Head of caudate nucleus (tissue), 42 donors: Measurements from ENCODE around the gene PHGDH.

Experiments used
- DNase-seq, 42 donors: peaks; one replicate each; pipeline versions ENCODE4 v3.0.0 to v3.0.0-alpha.2; 2020 to 2021; ENCODE audit warnings: mixed read lengths in 7 of 42
- intact Hi-C: fragments of 100-400 bp; cut with DNase I; formaldehyde crosslinking; loops from one replicate; pipeline ENCODE4 v1.15.0; 2022

The PHGDH gene

DNA sequence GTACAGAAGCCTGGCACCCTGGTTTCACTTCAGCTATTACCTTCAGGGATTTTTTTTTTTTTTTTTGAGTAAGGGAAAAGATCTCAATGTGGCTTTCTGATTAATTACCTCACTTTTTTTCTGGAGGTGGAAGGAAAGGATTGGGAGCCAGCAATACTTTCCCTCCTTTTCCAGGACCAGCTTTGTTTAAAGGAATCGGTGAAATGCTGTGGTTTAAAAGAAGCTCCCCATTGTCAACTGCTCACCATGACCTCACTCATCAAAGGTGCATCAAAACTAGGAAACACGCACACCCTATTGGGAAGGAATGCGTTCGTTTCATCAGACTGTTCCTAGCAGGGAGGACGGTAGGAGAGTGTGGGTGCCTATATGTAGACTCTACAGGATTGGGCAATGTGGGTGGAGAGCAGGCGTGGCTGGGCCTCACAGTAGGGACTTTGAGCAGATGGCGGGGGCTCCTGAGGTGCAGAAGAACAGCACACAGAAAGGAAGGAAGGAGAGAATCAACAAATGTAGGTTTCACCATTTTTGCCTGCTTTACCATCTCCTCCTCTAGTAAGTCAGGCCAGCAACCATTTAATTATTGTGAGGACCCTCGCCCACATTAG, 13.0 kb downstream of the PHGDH start:
- DNase-seq: no peak
- intact Hi-C loops: no loop called here

DNA sequence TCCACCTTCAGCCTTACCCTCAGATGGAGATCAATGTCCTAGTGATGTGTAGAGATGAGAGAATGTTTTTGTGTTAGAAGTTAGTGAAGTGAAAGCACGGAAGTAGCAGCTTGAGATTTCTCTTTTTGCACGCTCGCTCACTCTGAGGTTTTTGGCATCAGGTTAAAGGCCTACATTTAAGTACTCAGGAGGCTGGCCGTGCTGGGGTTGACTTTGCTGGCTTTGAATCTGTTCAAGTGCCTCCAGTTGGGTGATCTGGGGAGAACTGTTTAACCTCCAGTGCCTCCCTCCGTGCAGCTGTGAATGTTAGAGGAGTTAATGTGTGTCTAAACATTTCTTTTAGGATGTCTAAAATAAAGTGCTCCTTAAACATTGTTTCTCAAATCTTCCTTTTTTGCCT, 13.9 kb downstream of the PHGDH start:
- no peak for DNase-seq
- intact Hi-C loops: no loop called here

DNA sequence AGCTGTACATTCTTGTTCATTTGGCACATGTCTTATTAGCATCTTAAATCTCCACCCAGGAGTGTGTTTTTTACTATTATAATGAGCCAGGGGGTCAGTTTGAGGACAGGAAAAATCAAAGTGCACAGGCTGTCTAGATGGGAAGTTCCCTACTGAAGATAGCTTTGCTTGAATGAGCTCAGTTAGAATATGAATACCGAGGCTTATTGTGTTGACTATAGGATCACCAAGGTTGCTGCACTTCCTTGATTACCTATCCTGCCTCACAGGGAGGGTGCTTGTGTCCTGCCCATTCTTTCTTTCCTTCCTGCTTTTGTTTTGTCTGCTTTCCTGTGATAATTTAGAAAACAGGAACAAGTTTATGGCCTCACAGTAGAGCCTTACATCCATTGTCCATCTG, 16.3 kb downstream of the PHGDH start:
- intact Hi-C loops: no loop called here
- no peak for DNase-seq

DNA sequence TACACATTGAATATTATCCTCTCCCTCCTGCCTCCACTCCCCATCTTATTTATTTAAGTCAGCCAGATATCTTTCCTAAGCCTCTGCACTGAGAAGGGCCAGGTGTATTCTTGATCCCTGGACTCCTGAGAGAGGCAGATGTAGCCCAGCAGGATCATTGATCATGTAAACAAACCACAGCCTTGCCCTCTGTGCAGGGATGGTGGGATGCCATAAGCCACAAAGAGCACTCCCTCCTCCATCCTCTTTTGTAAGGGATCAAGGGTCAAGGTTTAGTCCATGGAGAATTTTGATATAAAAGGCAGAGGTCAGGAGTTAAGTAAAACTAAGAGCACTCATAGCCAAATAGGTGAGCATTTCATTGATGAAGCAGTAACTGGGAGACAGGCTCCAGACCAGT, 17.3 kb downstream of the PHGDH start:
- intact Hi-C loops: no loop called here
- DNase-seq: no peak

DNA sequence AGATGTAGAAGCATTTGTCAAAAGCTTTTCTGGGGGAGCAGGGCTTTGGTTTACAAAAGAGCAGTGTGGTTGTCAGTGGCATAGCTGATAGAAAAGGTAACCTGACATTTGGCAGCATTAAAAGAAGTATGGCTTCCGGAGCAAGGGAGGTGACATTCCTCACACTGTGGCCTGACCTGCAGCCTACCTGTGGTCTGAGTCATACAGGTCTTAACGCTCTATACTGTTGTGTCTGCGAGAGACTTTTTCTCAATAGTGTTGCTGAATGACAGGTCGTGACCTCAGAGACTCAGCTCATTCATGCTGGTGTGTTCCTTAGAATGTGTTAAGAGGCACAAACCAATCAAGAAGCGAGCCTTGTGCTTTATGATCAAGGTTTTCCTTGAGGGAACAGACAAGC, 19.3 kb downstream of the PHGDH start:
- intact Hi-C loops: no loop called here
- DNase-seq: no peak

DNA sequence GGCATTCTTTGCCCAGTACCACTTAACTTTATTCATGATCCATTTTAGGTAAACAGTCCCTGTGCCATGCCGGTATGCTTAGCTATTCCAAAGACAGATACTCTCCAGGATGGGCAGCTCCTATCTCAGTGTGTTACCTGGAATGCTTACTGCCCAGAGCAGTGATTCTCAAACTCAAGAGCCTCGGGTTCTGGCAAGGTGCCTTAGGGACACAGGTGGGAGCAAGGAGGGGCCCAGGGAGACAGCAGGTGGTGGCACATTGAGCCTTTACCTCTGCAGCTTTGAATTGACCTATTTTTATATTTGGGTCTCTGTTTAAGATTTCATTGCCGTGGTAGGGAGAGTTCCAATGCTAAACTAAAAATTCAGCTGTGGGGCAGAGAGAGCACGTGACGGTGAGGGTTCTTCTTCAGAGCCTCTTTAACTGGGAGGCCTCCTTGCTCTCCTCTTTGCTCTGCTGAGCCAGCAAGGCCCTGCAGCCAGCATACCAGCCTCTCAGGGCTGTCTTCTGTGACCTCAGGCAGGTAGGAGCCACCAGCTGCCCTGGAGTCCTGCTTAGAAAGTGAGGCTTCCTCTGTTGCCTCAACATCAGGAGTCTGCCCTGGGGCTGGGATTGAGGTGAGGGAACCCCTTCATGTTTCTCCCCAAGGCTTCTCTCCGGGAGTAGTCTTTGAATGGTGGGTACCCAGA, 20.2 kb downstream of the PHGDH start:
- intact Hi-C loops: no loop called here
- DNase-seq: no peak

DNA sequence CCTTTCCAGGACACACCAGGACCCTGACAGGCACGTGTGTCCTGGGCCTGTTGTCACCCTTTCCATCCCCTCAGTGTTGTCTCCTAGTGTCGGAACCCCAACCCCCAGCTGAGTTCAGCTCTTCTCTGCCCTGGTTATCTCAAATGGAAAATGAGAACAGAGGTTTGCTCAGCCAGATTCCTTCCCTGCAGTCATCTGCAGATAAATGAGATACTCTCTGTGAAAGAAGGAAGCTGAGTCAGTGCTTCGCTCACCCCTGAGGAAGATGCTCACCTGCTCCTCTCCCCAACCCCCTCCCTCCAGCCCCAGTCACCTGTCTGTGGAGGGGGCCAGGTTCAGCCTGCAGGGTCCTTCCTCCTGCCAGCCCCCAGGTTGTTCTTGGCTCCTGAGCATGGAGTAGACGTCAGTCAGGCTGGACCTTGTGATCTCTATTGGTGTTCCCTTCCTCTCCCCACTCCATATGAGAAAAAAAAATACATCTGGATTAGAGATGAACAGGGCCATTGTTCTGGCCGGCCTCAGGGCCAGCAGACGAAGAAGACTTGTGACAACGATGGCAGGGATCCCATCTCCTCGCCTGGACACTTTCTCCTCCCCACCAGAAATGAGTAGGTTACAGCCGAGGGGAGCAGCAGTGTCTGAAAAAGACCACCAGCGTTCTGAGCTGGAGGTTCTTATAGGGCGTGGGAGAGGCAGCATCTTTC, 20.9 kb downstream of the PHGDH start:
- intact Hi-C loops: no loop called here
- DNase-seq: peak; percentile 44 to 93 (median 78)

DNA sequence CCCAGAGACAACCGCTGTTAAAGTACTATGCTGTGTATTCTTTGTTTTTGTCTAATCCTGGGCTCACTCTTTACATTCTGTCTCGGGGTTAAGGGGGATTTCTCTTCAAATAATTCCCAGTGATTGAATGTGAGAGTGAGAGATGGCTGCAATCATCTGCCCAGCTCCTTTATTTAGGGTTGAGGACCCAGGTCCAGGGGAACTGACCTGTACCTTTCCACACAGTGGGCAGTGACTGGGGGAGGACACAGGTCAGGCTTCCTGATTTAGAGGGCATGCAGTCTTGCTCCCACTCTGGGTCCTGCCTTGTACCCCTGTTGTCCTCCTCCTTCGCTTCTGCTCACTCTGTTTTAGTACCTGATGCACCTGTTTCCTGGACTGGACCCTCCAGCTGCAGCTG, 22.0 kb downstream of the PHGDH start:
- no peak for DNase-seq
- intact Hi-C loops: no loop called here

DNA sequence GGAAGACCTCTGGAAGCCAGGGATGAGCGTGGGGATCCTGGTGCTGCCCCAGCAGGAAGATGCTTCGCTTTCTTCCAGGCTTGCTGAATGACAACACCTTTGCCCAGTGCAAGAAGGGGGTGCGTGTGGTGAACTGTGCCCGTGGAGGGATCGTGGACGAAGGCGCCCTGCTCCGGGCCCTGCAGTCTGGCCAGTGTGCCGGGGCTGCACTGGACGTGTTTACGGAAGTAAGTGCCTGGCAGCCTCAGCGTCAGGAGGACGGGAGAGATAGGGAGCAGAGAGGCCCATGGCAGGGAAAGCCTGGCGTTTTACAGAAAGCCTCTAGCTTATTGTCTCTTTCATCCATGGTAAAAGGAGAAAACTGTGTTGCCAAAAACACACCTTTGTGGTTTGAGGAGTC, 23.5 kb downstream of the PHGDH start:
- intact Hi-C loops: no loop called here
- DNase-seq: peak in 32 of 42 donors; percentile 25 to 82 (median 58)

DNA sequence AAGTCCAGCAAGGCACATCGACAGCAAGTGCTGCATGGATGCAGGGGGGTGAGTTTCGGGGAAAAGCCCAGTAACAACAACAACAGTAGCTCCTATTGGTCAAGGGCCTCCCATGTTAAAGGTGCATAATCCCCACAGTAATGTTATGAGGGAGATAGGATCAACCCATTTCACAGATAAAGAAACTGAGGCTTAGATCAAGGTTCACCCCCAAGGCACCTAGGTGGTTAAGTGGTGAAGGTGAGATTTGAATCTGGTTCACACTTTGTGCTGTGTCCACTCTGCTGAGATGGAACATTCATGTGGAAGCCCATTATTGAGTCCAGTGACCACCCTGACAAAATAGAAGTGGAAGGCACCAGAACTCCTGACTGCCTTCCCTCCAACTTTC, 24.9 kb downstream of the PHGDH start:
- intact Hi-C loops: no loop called here
- no peak for DNase-seq

DNA sequence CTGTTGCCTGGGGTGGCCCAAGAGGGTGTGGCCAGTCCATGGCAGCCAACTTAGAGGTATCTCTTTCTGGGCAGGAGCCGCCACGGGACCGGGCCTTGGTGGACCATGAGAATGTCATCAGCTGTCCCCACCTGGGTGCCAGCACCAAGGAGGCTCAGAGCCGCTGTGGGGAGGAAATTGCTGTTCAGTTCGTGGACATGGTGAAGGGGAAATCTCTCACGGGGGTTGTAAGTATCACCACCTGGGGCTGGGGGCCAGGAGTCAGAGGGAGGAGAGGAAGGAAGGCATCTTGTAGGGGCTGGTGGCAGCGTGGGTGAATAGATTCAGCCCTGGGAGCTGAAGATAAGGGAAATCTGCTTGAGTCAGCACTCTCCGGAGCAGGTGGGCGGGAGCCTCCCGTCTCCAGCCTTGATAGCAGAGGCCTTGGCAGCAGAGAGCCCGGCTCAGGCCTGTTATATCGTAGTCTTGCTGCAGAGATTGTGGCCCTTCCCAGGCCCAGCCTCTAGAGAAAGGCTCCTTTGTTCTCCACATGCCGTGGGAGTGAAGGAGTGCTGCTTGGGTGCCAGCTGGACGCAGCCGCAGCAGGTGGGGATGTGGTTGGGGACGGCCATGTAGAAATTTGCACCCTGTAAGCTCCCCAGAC, 25.4 kb downstream of the PHGDH start:
- intact Hi-C loops: no loop called here
- DNase-seq: peak; percentile 51 to 86 (median 72)

DNA sequence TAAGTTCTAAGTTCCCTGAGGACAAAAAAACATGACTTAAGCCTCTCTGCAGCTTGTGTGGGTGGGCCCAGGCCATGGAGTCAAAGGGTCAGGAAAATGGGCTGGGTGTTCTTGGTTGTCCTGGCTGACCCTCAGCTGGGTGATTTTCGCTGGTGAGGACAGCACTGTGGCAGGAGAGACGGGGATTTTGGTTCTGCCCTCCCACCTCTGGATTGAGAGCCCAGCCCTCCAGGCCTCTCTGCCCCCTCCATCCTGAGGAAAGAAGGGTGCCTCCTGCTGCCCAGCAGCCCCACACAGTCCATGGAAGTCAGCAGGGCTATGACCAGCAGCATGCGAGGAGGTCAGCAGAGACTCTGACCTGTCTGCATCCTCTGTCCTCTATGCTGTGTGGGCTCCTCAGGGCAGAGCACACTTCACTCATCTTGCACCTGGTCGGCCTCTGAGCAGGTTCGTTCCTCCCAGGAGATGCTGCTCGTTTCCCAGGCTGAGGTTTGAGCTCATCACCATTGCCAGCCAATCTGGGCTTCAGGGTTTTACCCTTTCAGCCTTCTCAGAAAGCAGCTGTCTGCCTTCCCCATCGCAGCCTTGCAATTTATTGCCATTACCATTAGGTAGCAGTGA, 26.5 kb downstream of the PHGDH start:
- no peak for DNase-seq
- intact Hi-C loops: no loop called here

DNA sequence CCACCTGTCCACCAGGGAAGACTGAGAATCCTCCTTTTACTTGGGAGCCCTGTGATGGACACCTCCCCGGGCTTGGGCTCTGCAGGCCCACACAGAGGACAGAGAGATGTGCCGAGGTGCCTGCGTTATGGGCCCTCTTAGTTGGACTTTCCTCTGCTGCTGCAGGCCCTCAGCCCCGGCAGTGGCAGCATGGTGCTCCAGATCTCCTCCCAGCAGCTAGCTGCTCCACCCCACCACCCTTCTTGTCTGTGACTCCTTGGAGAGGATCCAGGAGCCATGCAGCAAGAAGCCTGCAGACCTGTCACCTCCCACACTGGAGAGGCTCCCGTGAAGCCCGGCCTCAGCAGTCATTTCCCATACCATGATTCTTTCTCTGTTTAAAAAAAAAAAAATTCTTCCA, 27.4 kb downstream of the PHGDH start:
- intact Hi-C loops: no loop called here
- peak in 15 of 42 donors; percentile 27 to 79 (median 38) for DNase-seq

DNA sequence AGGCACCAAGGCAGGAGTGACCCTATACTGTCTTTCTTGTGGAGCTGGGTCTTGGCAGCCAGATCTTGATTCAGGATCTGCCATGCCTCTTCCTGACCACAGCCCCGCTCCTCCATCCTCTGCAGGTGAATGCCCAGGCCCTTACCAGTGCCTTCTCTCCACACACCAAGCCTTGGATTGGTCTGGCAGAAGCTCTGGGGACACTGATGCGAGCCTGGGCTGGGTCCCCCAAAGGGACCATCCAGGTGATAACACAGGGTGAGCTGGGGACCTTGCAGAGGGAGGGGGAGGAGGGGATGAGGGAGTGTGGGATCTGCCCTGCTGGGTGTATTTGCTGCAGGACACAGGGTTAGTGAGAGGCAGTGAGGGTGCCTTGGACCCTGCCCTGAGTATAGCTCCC, 28.5 kb downstream of the PHGDH start:
- no peak for DNase-seq
- intact Hi-C loops: no loop called here

DNA sequence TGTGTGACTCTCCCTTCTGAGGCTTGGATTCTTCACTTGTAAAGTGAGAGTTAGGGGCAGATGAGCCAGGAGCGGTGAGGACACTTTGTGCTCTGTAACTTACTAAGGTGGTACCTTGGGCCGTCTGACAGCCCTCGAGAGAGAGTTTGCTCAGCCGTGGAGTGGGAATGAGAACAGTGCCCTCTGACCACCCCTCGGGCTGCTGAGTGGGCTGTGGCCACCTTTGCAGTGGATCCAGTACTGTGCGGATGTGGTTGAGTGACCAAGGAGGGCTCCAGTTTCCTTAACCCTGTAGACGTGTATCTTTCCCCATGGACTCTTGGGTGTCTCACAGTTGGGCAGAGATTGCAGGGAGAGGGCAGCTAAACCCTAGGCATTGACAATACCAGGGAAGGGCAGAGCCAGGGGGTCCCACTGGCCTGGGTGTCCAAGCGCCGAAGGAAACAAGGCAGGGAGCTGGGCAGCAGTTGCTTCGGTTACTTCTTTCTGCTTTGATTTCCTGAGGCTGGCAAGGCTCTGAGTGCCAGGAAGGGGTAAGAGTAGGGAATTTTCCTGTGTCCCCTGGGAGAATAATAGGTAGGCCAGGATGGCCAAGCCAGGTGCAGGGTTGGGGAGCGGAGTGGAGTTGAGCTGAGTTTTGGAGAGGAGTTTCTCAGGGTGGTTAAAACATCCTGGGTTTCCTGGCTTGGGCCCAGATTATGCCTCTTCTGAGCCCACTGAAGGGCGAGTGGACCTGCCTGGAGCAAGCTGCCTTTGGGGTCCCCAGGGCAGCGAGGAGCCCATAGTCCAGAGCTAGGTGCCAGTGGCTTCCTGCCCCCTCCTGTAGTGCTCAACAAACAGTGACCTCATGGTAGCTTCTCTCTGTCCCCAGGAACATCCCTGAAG, 29.4 kb downstream of the PHGDH start:
- intact Hi-C loops: no loop called here
- no peak for DNase-seq

DNA sequence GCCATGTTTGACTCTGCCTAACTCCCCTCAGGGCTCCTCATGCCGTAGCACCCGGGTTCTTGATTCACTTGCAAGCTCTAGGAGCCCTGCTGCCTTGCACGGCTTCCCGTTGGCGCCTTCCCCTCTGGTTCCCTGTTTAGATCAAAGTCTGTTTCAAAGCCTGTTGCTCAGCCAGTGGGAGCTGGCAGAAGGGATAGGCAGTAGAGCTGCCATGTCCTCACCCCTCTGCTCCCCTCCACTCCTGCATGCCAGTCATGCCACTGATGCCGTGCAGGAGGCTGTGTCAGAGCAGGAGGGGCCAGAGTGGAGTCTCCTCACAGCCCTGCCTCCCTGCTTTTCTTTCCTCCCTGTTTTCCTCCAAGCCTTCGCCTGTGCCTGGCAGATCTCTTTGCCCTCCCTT, 30.5 kb downstream of the PHGDH start:
- DNase-seq: peak in 17 of 42 donors; percentile 11 to 68 (median 39)
- intact Hi-C loops: no loop called here

DNA sequence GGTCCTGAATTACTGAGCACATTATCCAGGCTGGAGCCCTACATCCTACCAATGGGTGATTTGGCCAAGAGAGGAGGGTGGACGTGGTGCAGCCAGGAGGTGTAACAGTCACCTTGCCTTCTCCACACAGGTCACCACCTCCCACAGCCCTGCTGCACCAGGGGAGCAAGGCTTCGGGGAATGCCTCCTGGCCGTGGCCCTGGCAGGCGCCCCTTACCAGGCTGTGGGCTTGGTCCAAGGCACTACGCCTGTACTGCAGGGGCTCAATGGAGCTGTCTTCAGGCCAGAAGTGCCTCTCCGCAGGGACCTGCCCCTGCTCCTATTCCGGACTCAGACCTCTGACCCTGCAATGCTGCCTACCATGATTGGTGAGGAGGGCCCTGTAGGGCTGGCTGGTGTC, 30.9 kb downstream of the PHGDH start:
- no peak for DNase-seq
- intact Hi-C loops: no loop called here

DNA sequence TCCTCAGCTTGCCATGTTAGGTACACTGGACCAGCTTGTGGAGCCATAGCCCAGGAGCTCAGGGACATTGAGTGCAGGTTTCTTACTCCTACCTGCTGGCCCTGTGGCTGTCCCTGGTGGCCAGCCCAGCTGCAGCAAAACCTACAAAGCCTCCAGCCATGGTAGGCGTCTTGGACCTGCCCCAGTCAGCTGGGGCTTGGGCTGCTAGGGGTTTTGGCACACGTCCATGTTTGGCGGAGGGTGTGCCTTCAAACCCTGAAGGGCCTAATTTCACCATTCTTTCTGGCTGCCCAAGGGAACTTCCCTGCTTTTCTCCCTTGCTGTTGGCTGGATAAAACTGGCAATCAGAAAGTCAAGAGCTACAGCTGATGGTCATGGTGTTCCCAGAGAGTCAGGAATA, 31.6 kb downstream of the PHGDH start:
- DNase-seq: peak in 2 of 42 donors; percentile 44 to 49
- intact Hi-C loops: no loop called here
